ENCODE results near the gene STXBP4. TPM values are rescaled to one million over a fixed set of nuclear protein-coding genes. Genes with fewer than 3 reads are reported as not detected.

Gene STXBP4
- total RNA-seq, 1 donor from 2014 or later: 7.6 TPM

GRCh38 chr17:55172612-55173011, 204.0 kb downstream of the STXBP4 start:
- H3K36me3 Mint-ChIP-seq (ENCODE audit: low read depth): no peaks in the 10 kb centered on the region
- intact Hi-C loops (cut with micrococcal nuclease): no loop called here
- H3K9me3 Mint-ChIP-seq: peaks cover 8% of the 10 kb centered on the region
- DNase-seq (ENCODE audit: low spot score): no peak
- no peaks in the 10 kb centered on the region for H3K4me1 Mint-ChIP-seq (ENCODE audit: low read depth)
- no peaks in the 10 kb centered on the region for H3K27me3 Mint-ChIP-seq (ENCODE audit: low read depth)
- H3K4me3 Mint-ChIP-seq (ENCODE audit: low read depth): no peak overlapping the region
- no peak overlapping the region for H3K27ac Mint-ChIP-seq

GRCh38 chr17:55174133-55174532, 205.6 kb downstream of the STXBP4 start:
- no peak for DNase-seq (ENCODE audit: low spot score)
- intact Hi-C loops (cut with micrococcal nuclease): no loop called here
- peaks cover 8% of the 10 kb centered on the region for H3K9me3 Mint-ChIP-seq
- H3K27me3 Mint-ChIP-seq (ENCODE audit: low read depth): no peaks in the 10 kb centered on the region
- no peak overlapping the region for H3K27ac Mint-ChIP-seq
- no peak overlapping the region for H3K4me3 Mint-ChIP-seq (ENCODE audit: low read depth)
- H3K4me1 Mint-ChIP-seq (ENCODE audit: low read depth): no peaks in the 10 kb centered on the region
- no peaks in the 10 kb centered on the region for H3K36me3 Mint-ChIP-seq (ENCODE audit: low read depth)

GRCh38 chr17:55175788-55176427, 207.3 kb downstream of the STXBP4 start:
- intact Hi-C loops (cut with micrococcal nuclease): no loop called here
- no peaks in the 10 kb centered on the region for H3K4me1 Mint-ChIP-seq (ENCODE audit: low read depth)
- H3K36me3 Mint-ChIP-seq (ENCODE audit: low read depth): no peaks in the 10 kb centered on the region
- no peak for DNase-seq (ENCODE audit: low spot score)
- H3K4me3 Mint-ChIP-seq (ENCODE audit: low read depth): no peak overlapping the region
- H3K27me3 Mint-ChIP-seq (ENCODE audit: low read depth): peaks cover 2% of the 10 kb centered on the region
- H3K9me3 Mint-ChIP-seq: peaks cover 8% of the 10 kb centered on the region
- H3K27ac Mint-ChIP-seq: no peak overlapping the region

- peaks cover 8% of the 10 kb centered on the region for H3K9me3 Mint-ChIP-seq
- intact Hi-C loops (cut with micrococcal nuclease): no loop called here
- no peaks in the 10 kb centered on the region for H3K36me3 Mint-ChIP-seq (ENCODE audit: low read depth)
- peaks cover 8% of the 10 kb centered on the region for H3K27me3 Mint-ChIP-seq (ENCODE audit: low read depth)
- H3K4me3 Mint-ChIP-seq (ENCODE audit: low read depth): no peak overlapping the region
- no peaks in the 10 kb centered on the region for H3K4me1 Mint-ChIP-seq (ENCODE audit: low read depth)
- DNase-seq (ENCODE audit: low spot score): no peak
- no peak overlapping the region for H3K27ac Mint-ChIP-seq
These were observed 208.7 kb downstream of the STXBP4 start for GRCh38 chr17:55177159-55177854.

GRCh38 chr17:55177855-55178217, 209.3 kb downstream of the STXBP4 start:
- DNase-seq (ENCODE audit: low spot score): no peak
- Mint-ChIP-seq H3K4me1 (ENCODE audit: low read depth) (no peaks in the 10 kb centered on the region), H3K9me3 (peaks cover 8% of the 10 kb centered on the region), H3K27ac (no peak overlapping the region), H3K4me3 (ENCODE audit: low read depth) (no peak overlapping the region), H3K27me3 (ENCODE audit: low read depth) (peaks cover 8% of the 10 kb centered on the region), H3K36me3 (ENCODE audit: low read depth) (no peaks in the 10 kb centered on the region)
- intact Hi-C loops (cut with micrococcal nuclease): no loop called here

GRCh38 chr17:55186937-55187770, 218.6 kb downstream of the STXBP4 start:
- H3K4me3 Mint-ChIP-seq (ENCODE audit: low read depth): no peak overlapping the region
- H3K27ac Mint-ChIP-seq: no peak overlapping the region
- intact Hi-C loops (cut with micrococcal nuclease): no loop called here
- H3K27me3 Mint-ChIP-seq (ENCODE audit: low read depth): peaks cover 12% of the 10 kb centered on the region
- DNase-seq (ENCODE audit: low spot score): no peak
- H3K9me3 Mint-ChIP-seq: no peaks in the 10 kb centered on the region
- no peaks in the 10 kb centered on the region for H3K4me1 Mint-ChIP-seq (ENCODE audit: low read depth)
- no peaks in the 10 kb centered on the region for H3K36me3 Mint-ChIP-seq (ENCODE audit: low read depth)

- no peak overlapping the region for H3K4me3 Mint-ChIP-seq (ENCODE audit: low read depth)
- no peak for DNase-seq (ENCODE audit: low spot score)
- H3K27me3 Mint-ChIP-seq (ENCODE audit: low read depth): peaks cover 15% of the 10 kb centered on the region
- intact Hi-C loops (cut with micrococcal nuclease): no loop called here
- H3K9me3 Mint-ChIP-seq: no peaks in the 10 kb centered on the region
- no peaks in the 10 kb centered on the region for H3K36me3 Mint-ChIP-seq (ENCODE audit: low read depth)
- no peak overlapping the region for H3K27ac Mint-ChIP-seq
- H3K4me1 Mint-ChIP-seq (ENCODE audit: low read depth): no peaks in the 10 kb centered on the region
These were observed 222.2 kb downstream of the STXBP4 start for GRCh38 chr17:55190748-55191147.

GRCh38 chr17:55198690-55199370, 230.3 kb downstream of the STXBP4 start:
- no peaks in the 10 kb centered on the region for H3K36me3 Mint-ChIP-seq (ENCODE audit: low read depth)
- no peak for DNase-seq (ENCODE audit: low spot score)
- peaks cover 1% of the 10 kb centered on the region for H3K9me3 Mint-ChIP-seq
- intact Hi-C loops (cut with micrococcal nuclease): no loop called here
- peaks cover 21% of the 10 kb centered on the region for H3K27me3 Mint-ChIP-seq (ENCODE audit: low read depth)
- H3K4me1 Mint-ChIP-seq (ENCODE audit: low read depth): no peaks in the 10 kb centered on the region
- no peak overlapping the region for H3K4me3 Mint-ChIP-seq (ENCODE audit: low read depth)
- H3K27ac Mint-ChIP-seq: no peak overlapping the region

GRCh38 chr17:55200904-55201303, 232.3 kb downstream of the STXBP4 start:
- intact Hi-C loops (cut with micrococcal nuclease): no loop called here
- H3K4me1 Mint-ChIP-seq (ENCODE audit: low read depth): no peaks in the 10 kb centered on the region
- no peaks in the 10 kb centered on the region for H3K36me3 Mint-ChIP-seq (ENCODE audit: low read depth)
- H3K27me3 Mint-ChIP-seq (ENCODE audit: low read depth): peaks cover 24% of the 10 kb centered on the region
- no peak overlapping the region for H3K27ac Mint-ChIP-seq
- no peak overlapping the region for H3K4me3 Mint-ChIP-seq (ENCODE audit: low read depth)
- H3K9me3 Mint-ChIP-seq: peaks cover 5% of the 10 kb centered on the region
- no peak for DNase-seq (ENCODE audit: low spot score)

- peaks cover 5% of the 10 kb centered on the region for H3K9me3 Mint-ChIP-seq
- peaks cover 25% of the 10 kb centered on the region for H3K27me3 Mint-ChIP-seq (ENCODE audit: low read depth)
- H3K4me1 Mint-ChIP-seq (ENCODE audit: low read depth): no peaks in the 10 kb centered on the region
- H3K4me3 Mint-ChIP-seq (ENCODE audit: low read depth): no peak overlapping the region
- no peaks in the 10 kb centered on the region for H3K36me3 Mint-ChIP-seq (ENCODE audit: low read depth)
- no peak for DNase-seq (ENCODE audit: low spot score)
- H3K27ac Mint-ChIP-seq: no peak overlapping the region
- intact Hi-C loops (cut with micrococcal nuclease): no loop called here
These were observed 232.9 kb downstream of the STXBP4 start for GRCh38 chr17:55201308-55201932.

GRCh38 chr17:55202896-55203295, 234.3 kb downstream of the STXBP4 start:
- DNase-seq (ENCODE audit: low spot score): no peak
- H3K27me3 Mint-ChIP-seq (ENCODE audit: low read depth): peaks cover 24% of the 10 kb centered on the region
- no peak overlapping the region for H3K27ac Mint-ChIP-seq
- H3K9me3 Mint-ChIP-seq: peaks cover 5% of the 10 kb centered on the region
- no peaks in the 10 kb centered on the region for H3K4me1 Mint-ChIP-seq (ENCODE audit: low read depth)
- no peaks in the 10 kb centered on the region for H3K36me3 Mint-ChIP-seq (ENCODE audit: low read depth)
- intact Hi-C loops (cut with micrococcal nuclease): no loop called here
- no peak overlapping the region for H3K4me3 Mint-ChIP-seq (ENCODE audit: low read depth)

GRCh38 chr17:55208078-55208812, 239.7 kb downstream of the STXBP4 start:
- Mint-ChIP-seq H3K9me3 (peaks cover 5% of the 10 kb centered on the region), H3K27ac (no peak overlapping the region), H3K4me3 (ENCODE audit: low read depth) (no peak overlapping the region), H3K36me3 (ENCODE audit: low read depth) (no peaks in the 10 kb centered on the region), H3K27me3 (ENCODE audit: low read depth) (peaks cover 10% of the 10 kb centered on the region), H3K4me1 (ENCODE audit: low read depth) (no peaks in the 10 kb centered on the region)
- intact Hi-C loops (cut with micrococcal nuclease): no loop called here
- DNase-seq (ENCODE audit: low spot score): no peak
